GM18505 (cell line): ENCODE results near the gene HECW1.

Experiments used
- ATAC-seq: cut with Tn5 transposase; IDR thresholded peaks from one replicate; pipeline ENCODE4 v1.9.1; 2021; ENCODE audit not compliant: unreplicated experiment
- POLR2A ChIP-seq: IDR thresholded peaks from 4 replicates; pipeline ENCODE4 v1.6.1; 2011; ENCODE audit warnings: borderline replicate concordance; ENCODE audit not compliant: insufficient read depth, insufficient read length; ENCODE audit errors: extremely low read depth

HECW1 gene

DNA sequence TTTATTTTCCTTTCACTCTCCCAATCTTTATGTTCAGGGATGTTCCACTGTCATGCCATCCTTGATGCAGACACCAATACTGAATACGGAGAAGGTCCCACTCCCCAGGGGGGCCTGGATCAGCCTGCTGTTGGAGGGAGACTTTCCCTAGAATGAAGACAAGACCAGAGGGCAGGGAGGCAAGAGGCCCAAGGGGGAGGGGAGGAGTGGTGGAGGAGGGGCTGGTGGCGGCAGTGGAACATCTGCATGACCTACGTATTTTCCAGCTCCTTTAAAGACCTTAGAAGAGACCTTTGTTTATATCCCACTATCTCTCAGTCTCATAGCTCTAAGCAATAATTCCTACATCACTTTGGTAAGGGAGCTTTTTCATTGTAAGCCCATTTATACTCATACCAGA lies 183.0 kb downstream of the HECW1 start:
- no peak for TF ChIP-seq POLR2A
- ATAC-seq = no peak

DNA sequence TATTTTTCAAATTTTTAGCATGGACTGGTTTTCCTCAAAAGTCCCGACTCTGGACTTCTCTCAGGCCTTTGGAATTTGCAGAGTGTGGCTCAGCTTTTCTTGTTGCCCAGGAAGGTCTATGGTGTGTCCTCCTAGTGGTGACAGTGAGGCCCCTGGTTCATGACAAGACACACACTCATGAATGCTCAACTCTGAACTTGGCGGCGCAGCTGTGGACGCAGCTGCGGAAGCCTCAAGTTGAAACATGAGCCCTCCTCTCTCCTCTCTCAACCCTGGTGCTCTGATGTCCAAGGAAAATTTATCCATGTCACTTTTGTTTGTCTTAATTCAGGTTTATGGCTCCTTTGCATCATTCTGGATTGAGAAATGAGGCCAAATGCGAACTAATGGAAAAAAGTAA lies 183.9 kb downstream of the HECW1 start:
- no peak for ATAC-seq
- no peak for TF ChIP-seq POLR2A

DNA sequence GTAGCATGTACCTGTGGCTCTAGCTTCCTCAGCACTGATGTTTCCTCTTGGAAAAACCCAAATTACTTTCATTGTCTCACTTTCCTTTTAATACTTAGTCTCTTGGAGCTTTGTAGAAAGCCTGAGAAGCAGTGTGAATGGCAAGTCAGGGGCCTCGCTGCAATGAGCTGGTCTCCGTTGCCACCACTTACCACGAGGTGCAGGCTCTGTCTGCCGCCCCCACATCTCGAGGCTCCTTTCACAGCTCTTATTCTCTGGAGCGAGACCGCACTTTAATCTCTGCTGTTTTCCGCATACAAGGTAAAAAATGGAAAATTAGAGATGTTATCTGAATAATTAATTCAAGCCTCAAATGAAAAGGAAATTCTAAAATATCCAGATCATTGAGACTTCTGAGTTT lies 186.2 kb downstream of the HECW1 start:
- TF ChIP-seq POLR2A = no peak
- no peak for ATAC-seq

DNA sequence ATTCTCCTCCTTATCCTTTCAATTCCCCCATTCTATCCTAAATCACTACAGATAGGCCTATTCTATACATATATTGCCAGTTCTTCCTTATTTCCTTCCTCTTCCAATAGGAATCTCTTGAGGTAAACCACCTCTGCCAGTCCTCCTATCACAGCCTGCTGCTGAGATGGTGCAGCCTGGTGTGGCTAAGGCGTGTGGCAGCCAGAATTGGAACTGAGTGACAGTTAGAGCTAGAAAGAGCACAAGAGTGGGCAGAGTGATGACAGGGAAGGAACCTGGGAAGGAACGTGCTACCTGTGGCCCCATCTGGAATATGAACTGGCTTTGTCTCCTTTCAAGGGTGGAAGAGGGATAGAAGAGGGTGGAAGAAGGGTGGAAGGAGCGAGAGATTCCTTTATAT lies 187.7 kb downstream of the HECW1 start:
- TF ChIP-seq POLR2A = no peak
- ATAC-seq = no peak

DNA sequence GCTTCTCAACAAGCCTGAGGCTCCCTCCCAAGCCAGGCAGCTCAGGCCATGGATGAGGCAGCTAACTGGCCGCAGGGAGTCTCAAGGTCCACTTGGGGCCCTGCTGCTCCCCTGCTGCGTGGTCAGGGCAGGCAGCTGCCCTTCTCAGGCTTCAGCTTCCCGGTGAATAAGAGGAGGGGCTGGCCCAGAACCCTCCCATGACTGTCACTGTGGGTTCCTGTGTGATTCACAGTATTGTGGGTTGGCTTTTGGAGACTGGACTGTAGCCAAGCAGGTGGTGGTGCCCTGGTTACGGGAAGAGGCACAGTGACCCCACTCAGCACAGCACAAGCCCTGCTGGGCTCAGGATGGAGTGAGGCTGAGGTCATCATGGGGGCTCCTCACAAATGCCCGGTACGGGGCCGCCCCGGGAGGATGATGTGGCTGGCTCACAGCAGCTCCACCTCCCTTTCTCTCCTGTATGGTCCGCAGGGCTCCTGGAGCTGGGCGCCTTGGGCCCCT lies 189.8 kb downstream of the HECW1 start:
- ATAC-seq = no peak
- TF ChIP-seq POLR2A = no peak

DNA sequence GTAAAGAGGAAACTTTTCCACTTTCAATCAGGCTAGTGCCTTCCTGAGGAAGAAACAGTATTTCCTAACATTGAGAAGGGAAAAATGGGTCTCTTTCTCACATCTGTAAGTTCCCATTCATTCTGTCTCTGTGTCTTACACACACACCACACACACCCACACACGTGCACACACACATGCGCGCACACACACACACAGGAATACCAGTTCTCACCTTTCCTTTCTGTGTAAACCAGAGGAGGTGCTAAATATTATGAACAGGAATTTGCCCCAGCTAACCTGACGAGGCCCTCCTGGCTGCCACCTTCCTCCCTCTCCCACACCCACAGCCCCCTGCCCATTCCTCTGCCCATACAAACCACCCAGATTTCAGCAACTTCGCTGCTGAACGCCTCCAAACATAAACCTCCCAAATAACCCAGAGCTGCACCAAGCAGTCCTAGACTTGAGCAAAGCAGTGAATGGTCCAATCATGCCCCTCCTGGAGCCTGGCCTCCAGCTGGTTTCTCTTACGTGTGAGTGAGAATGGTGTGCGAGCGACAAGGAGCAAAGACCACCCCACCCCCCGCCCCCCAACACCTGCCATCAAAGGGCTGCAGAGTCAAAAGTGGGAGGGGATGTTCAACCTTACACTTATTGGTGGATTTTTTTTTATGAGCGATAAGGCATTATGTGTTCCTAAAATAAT lies 190.5 kb downstream of the HECW1 start:
- no peak for TF ChIP-seq POLR2A
- ATAC-seq = no peak

DNA sequence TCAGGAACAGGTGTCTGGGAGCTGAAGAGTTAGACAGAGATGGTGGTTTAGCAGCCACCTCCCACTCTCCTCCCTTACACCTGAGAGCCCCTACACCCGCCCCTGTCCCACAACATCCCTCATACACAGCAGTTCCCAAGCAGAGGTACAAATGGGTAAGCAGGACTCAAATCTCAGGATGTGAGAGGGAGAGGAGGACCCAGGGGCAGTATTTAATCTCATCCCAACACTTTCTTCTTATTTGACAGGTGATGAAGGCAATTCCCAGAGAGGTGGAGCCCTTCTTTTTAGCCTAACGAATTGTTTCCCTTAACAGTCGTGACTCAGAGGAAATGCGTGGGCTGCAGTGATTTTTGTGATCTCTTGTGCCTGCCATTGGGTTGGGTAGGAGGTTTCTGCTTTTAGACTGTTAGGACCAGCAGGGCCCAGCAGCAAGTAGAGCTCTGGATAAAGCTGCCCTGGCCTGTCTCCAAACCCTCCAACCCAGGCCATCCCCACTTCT lies 191.3 kb downstream of the HECW1 start:
- no peak for ATAC-seq
- no peak for TF ChIP-seq POLR2A

DNA sequence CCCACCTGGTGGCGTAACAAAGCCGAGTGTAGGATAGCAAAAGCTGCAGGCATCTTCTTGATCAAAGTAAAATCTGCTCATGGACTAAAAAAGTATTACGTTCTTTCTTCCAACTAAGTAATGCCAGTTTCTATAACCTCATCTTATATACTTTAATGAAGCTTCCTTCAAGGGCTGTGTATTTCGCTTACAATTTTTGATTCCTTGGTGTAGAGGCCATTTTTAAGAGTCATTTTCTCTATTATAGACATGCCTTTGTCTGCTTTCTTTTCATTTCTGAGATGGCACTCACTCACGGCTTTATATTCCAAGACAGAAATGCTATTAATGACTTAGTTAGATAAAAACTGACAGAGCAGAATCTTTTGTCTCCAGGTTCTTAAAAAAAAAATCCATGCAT lies 194.0 kb downstream of the HECW1 start:
- no peak for TF ChIP-seq POLR2A
- ATAC-seq = no peak

DNA sequence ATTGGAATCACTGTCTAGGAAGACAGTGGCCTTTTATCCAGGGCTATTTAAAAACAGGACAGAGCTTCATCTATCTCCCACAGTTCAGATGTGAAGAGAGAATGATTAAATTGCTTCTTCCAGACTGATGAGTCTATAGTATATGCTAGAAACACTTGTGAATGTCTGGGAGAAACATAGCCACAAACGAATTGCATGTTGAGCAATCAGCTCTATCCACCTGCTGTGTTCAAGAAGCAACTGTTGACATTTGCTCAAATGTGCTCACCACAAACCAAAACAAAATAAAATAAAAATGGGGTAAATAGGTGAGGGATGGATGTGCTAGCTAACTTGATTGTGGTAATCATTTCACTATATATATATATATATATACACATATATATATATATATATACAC lies 195.1 kb downstream of the HECW1 start:
- no peak for TF ChIP-seq POLR2A
- no peak for ATAC-seq

DNA sequence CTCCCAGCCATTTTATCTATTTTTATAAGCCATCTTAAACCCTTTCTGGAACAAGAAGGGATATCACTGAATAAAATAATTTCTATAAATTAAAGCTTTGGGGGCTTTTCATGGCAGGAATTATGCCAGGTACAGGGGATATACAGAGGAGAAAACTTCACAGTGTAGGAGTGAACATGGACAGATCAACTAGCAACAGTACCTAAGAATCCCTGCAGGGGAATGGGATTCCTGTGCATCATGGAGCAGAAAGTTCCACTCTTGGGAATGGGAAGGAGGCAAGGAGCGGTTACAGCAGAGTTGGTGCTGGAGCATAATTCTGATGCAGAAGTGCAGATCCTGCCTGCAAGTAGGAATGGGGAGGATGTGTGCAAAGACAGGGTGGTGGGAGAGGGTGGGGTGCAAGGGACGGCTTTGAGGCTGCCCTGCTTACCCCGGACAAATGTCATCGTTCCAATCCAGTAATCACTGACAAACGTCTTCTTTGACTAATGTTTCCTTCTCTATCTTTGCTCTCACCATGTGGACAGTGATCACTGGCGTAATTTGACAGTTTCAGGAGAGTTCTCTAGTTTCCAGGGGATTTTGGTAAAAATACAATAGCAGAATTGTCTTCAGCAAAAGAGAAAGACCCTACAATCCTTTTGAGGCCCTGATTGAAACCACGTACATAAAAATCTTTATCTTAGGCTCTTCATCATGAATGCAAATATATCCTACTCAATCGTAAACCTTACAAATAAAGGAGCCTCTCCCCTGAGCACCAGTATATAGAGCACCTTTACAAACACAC lies 196.7 kb downstream of the HECW1 start:
- no peak for TF ChIP-seq POLR2A
- ATAC-seq = no peak

DNA sequence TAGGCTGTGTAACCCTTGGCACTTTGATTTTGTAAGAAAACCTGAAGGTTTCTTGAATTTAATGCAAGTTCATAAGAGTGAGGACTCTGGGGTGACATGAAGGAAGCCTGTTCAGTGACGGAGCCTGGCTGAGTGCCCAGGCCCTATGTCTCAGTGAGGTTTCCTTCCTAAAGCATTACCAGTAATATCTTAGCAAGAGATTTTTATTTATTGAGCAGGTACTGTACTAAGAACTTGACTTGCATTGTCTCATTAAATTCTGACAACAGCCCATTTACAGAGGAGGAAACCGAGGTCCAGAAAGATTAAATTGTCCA lies 197.2 kb downstream of the HECW1 start:
- no peak for ATAC-seq
- TF ChIP-seq POLR2A = no peak

DNA sequence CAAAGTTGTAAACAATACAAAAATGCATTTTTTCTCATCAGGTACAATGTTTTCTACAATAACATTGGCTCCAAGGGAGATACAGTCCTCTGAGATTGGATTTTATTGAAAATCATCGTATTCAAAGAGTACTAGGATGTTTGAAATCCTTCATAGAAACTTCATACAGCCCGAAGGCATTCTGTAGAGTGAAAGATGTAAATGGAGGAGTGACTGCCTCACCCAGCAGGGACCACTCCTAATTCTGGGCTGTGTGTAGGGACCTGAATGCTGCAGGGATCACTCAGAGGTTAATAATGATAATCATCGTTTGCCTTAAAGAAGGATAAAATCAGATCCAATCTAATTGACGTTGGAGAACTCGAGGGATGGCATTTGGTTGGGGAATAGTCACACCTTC lies 198.6 kb downstream of the HECW1 start:
- TF ChIP-seq POLR2A = no peak

DNA sequence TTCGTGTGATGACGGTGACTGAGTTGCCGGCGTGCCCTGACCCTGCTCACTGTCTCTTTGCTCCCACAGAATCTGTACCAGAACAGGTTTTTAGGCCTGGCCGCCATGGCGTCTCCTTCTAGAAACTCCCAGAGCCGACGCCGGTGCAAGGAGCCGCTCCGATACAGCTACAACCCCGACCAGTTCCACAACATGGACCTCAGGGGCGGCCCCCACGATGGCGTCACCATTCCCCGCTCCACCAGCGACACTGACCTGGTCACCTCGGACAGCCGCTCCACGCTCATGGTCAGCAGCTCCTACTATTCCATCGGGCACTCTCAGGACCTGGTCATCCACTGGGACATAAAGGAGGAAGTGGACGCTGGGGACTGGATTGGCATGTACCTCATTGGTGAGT lies 199.2 kb downstream of the HECW1 start:
- no peak for TF ChIP-seq POLR2A
- no peak for ATAC-seq

More for the DNA sequence above, 198.6 kb downstream of the HECW1 start:
- no peak for ATAC-seq
